Ammon's horn (tissue), 1 donor: ENCODE results near the gene SYNGR3.
"Not testable (repeated sequence)": the region's sequence is repeated elsewhere in the genome, so short reads cannot be mapped to it uniquely, and the experiment has no call there.

ENCODE experiments used
- DNase-seq: peaks from one replicate; pipeline ENCODE4 v3.0.0-alpha.2; 2016; ENCODE audit warnings: low spot score

Gene SYNGR3

DNA sequence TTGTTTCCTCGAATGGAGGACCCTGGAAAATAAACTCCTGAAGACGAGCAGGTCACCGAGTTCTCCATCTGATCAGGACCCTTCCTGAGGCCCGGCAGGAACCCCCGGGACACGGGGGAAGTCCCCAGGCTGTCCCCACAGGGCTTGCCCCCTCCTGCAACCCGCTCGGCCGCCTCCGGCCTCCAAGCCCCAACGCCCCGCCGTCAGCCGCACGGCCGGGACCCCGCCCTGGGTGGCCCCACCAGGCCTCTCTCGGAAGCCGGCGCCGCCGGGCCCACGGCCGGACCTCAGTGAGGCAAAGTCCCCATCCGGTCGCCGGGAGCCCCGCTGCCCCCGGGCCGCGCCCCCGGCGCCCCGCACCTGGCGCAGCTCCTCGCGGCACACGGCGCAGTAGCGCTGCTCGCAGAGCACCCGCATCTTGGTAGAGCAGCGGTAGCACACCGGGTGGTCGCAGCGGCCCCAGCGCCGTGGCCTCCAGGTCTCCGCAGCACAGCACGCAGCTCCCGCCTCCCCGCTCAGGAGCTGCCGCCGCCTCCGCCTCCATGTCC is 19.5 kb downstream of the SYNGR3 start:
- no peak for DNase-seq

GRCh38 chr16:2009791-2010510 is 20.2 kb downstream of the SYNGR3 start, which contains the start of gene ZNF598:
TSS of gene ZNF598 (minus strand) at chr16:2009821.
- DNase-seq: peak; percentile 82

- DNase-seq: not testable (repeated sequence)
Measured at GRCh38 chr16:2011726-2012125, 22.0 kb downstream of the SYNGR3 start.

DNA sequence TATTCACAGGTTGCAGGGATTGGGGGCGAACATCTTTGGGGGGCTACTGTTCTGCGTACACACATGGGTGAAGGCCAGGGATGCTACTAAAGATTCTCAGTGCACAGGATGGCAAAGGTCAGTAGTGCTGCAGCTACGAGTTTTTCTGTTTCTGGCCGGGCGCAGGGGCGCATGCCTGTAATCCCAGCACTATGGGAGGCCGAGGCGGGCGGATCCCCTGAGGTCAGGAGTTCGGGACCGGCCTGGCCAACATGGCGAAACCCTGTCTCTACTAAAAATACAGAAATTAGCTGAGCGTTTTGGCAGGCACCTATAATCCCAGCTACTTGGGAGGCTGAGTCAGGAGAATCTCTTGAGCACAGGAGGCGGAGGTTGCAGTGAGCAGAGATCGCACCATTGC is 23.8 kb downstream of the SYNGR3 start:
- DNase-seq: no peak

GRCh38 chr16:2015117-2015946 is 25.6 kb downstream of the SYNGR3 start:
- no peak for DNase-seq

- no peak for DNase-seq
Measured at GRCh38 chr16:2015947-2016208, 26.1 kb downstream of the SYNGR3 start.

GRCh38 chr16:2016407-2016922 is 26.7 kb downstream of the SYNGR3 start:
- no peak for DNase-seq

DNA sequence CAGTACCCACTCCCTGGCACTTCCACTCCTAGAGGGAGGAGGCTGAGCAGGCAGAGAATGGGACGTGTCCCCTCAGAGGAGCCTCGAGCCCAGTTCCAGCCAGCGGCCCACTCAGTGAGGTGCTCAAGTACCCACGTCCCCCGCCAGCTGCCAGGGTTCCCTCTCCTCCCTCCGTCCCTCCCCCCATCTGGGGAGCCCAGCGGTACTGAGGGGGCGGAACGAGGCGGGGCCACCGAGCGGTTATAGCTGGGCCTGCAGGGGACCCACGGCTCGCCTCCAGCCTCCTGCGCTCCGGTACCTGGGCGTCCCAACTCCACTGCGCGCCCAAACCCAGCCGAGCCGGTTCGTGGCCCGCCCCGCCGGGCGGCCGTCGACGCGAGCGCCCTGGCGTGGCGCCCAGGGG is 29.7 kb downstream of the SYNGR3 start, which contains the start of gene NPW:
Gene NPW, plus strand, starts transcription at position 268 of the 403 bp plus-strand sequence.
- no peak for DNase-seq

DNA sequence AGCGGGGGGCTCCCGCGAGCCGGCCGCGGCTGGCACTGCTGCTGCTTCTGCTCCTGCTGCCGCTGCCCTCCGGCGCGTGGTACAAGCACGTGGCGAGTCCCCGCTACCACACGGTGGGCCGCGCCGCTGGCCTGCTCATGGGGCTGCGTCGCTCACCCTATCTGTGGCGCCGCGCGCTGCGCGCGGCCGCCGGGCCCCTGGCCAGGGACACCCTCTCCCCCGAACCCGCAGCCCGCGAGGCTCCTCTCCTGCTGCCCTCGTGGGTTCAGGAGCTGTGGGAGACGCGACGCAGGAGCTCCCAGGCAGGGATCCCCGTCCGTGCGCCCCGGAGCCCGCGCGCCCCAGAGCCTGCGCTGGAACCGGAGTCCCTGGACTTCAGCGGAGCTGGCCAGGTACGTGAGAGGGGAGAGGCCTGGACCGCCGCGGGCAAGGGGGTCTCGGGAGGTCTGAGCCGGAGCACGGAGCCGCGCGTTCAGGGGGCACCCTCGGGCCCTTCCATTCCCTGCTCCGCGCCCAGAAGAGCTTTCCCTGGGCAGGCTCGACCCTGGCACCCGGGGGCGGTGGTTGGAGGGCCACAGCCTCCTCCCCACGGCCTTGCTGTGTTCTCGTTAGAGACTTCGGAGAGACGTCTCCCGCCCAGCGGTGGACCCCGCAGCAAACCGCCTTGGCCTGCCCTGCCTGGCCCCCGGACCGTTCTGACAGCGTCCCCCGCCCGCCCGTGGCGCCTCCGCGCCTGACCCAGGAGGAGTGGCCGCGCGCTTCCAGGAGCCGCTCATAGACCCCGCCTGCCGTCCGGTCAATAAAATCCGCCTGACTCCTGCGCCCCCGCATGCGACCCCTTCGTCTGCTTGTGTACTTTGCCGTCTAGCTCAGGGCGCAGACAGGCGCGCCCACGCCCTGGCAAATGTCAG is 30.4 kb downstream of the SYNGR3 start:
- DNase-seq: no peak

- no peak for DNase-seq
Measured at GRCh38 chr16:2022723-2023091, 32.9 kb downstream of the SYNGR3 start.

DNA sequence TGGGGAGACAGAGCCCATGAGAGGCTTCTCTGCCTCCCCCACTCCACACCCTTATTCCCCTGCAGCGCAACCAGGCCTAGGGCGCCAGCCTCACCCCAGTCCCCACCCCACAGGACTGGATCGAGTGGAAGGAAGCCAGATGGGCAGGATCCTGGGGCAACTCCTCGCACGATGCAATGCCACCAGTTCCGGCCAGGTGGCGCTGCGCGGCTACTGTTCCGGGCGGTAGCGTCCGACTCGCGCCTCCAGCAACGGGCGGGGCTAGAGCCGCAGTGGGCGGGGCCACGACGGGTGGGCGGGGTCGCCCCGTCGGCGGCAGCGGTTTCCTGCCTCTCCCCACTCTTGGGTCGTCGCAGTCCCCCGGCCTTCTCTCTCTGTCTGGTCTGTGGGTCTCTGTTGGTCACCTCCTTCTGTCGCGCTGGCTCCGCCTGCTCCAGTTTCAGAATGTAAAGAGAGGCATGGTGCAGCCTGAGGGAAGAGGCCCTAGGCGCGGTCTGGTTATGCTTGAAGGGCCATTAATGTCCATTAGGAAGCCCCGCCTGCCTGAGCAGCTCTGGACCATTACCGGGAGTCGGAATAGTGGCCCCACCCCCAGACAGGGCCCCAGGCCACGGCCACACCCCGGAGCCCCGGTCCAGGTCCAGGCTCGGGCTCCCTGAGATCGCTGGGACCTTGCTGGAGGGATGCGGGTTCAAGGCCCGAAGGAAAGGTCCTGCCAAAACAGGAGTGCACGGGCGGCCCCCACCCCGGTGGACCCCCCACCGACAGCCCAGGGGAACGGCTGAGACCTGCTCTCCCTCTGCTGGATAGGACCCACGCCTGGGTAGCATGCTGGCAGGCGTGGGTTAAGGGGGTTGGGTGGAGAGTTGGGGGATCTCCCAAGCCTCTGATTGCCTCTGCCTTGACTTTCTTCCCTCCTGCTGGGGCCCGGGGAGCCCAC is 33.6 kb downstream of the SYNGR3 start:
- DNase-seq: peak; percentile 95

DNA sequence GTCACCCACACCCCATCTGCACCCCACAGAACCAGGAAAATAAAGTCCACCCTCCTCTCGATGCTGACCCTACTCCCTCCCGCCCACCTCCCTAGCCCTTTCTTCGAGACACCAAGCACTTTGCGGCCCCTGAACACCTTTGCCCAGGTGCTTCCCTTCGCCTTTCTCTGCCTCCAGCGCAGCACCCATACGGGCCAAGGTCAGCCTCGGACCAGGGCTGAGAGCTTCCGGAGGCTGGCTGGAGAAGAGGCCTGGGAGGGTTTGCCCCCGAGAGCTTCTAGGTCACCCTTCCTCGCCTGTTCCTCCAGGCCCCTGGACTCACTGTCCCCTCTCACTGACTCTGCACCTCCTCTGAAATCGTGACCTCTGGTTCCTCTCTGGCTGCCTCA is 34.3 kb downstream of the SYNGR3 start:
- DNase-seq: no peak

DNA sequence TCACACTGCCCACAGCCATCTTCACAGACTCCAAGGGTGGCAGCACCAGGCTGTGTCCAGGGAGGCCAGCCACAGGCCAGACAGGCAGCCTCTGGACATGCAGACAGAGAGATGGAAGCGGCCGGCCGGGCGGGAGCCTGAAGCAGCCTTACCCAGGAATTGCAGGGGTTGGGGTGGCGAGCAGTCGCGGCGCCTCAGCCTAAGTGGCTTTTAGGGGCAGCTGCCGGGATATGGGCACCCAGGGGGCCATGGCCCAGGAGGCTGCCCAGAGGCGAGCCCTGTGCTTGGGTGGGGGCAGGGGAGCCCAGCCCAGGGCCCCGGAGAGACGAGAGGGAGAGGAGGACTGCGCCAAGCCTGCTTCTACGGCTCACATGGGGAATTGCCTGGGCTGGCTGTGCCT is 35.5 kb downstream of the SYNGR3 start:
- no peak for DNase-seq

GRCh38 chr16:2025878-2026460 is 36.2 kb downstream of the SYNGR3 start:
- no peak for DNase-seq

DNA sequence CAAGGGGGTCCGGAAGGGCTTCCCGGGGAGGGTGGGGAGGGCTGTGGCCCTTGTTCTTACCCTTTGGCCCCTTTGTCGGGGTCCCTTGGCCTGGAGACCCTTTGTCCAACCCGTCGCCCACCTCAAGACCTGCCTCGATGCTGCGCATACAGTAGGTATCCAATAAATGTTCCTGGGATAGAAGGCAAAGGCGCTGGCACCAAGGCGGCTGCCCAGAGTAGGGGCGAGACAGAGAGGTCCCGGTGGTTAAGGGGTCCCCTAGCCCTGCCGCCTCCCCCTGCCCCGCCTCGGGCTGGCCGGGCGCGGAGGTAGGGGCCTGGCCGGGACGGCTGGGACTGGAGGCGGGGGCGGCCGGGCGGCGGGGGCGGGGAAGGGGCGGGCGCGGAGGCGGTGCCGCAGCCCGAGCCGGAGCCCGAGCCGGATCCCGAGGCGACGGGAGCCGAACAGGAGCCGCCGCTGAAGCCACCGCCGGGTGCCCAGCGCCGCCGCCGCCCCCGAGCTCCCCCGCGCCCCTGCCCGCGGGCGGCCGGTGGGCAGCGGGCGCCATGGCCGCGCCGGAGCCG is 36.8 kb downstream of the SYNGR3 start, which contains the start of gene NHERF2:
Gene NHERF2, plus strand, starts transcription at position 442 of the 563 bp plus-strand sequence. Its CDS starts 104 bp downstream, at position 546.
- no peak for DNase-seq

DNA sequence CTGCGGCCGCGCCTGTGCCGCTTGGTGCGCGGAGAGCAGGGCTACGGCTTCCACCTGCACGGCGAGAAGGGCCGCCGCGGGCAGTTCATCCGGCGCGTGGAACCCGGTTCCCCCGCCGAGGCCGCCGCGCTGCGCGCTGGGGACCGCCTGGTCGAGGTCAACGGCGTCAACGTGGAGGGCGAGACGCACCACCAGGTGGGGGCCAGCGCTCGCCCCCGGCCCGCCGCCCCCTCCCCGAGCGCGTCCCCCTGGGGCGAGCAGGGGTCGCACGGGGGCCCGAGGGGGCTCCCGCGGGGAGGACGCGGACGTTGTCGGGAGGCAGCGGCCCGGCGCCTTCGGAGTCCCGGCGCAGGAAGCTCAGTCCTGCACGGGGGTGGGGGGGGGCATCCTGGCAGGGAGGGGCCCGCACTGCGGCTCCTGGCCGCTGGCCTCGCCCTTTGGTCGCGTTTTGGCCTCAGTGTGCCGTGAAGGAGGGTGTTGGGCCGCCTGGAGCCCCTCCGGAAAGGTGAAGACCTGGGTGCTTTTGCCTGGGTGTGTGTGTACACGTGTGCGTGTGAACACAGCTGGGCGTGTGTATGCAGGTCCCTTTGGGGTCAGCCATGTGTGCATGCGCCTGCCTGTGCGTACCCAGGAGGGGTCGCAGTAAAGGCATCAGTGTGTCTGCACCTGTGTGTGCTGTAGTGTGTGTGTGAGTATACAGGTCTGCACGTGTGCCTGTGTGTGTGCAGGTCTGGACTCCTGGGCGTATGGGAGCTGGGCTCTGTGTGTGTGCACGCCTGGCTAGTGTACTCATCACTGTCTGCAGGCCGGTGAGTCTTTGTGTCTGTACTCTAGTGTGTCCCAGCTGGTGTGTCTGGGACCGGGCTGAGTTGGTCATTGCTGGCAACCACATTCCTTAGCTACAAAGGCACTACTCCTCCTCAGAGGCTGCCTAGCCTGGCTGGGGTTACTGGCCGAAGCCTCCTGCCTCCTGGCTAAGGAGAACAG is 37.5 kb downstream of the SYNGR3 start:
- no peak for DNase-seq

DNA sequence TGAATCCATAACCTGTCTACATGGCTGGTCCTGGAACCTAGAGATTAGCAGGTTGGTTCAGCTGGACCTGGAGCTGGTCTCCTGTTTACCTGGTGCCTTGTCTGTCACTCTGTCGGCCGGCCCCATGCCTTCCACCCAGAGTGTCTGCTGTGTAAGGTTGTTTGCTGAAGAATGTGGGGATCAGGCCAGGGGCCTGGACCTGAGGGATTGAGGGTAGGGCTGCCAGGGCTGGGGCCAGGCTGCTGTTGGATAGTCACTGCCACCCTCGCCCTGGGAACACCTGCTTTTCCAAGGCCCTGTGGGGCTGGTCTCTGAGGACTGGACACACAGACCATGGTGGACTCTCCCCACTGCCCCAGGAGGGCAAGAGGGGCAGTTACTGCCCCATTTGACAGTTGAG is 38.4 kb downstream of the SYNGR3 start:
- DNase-seq: no peak

DNA sequence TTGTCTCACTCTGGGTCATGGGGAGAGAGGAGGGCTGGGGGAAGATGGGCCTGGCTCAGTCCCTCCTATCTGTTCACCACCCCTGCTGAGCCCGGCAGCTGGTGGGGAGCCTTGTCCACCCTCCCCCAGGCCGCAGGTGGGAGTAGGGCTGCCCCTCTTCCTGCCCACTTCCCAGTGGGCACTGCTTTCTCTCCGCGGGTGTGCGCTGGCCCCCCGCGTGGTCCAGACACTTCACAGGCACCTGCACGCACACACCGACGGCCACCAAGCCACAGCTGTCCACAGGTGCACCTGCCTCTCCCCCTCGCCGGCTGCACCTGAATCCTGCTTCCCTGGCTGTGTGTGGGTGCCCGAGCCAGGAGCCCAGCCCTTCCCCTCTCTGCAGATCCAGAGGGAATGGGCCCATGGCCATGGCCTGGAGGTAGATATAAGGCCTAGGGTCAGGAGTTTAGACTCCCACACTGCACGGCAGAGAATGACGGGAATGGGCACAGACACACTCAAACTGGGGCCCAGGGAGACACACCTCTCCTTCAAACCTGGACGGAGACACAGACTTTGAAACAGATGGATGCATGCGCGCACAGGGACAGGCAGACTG is 39.0 kb downstream of the SYNGR3 start:
- no peak for DNase-seq
